Activated naive CD4-positive, alpha-beta T cell treated with anti-CD3 and anti-CD28 coated beads, Interleukin-2, amount 10 ng/mL, durations not matched to agents 7 days and 5 days (primary cell): ENCODE data around the gene RASD1.
"Not testable (repeated sequence)": the region's sequence is repeated elsewhere in the genome, so short reads cannot be mapped to it uniquely, and the experiment has no call there.

Experiments
- CTCF ChIA-PET: fragments of 350-600 bp; sonication (Branson Sonifier 250); formaldehyde crosslinking; loops from one replicate; lab custom pipeline; 2021; ENCODE audit warnings: antibody characterized with exemption; lab: Charles Lee
- DNase-seq: peaks from one replicate; pipeline ENCODE4 v3.0.0-alpha.2; 2020
- H3K27ac Mint-ChIP-seq: one replicate; pipeline ENCODE4 v1.8.0; 2021; ENCODE audit warnings: mild to moderate bottlenecking, moderate library complexity, mixed read lengths
- H3K27me3 Mint-ChIP-seq: one replicate; pipeline ENCODE4 v1.8.0; 2021; ENCODE audit warnings: mild to moderate bottlenecking, mixed read lengths
- H3K36me3 Mint-ChIP-seq: one replicate; pipeline ENCODE4 v1.8.0; 2021; ENCODE audit warnings: mixed read lengths
- H3K4me1 Mint-ChIP-seq: one replicate; pipeline ENCODE4 v1.8.0; 2021; ENCODE audit warnings: mixed read lengths
- H3K4me3 Mint-ChIP-seq: one replicate; pipeline ENCODE4 v1.8.0; 2021; ENCODE audit warnings: mild to moderate bottlenecking, moderate library complexity, mixed read lengths
- H3K9me3 Mint-ChIP-seq: one replicate; pipeline ENCODE4 v1.8.0; 2021; ENCODE audit warnings: mixed read lengths

Gene RASD1

GRCh38 chr17:17469996-17470395 lies 26.2 kb downstream of the RASD1 start:
- peaks cover 53% of the 10 kb centered on the region for H3K27me3 Mint-ChIP-seq
- H3K36me3 Mint-ChIP-seq, result no peaks in the 10 kb centered on the region
- H3K4me3 Mint-ChIP-seq, result no peak overlapping the region
- no peaks in the 10 kb centered on the region for H3K4me1 Mint-ChIP-seq
- CTCF ChIA-PET, result no interaction called here
- DNase-seq, result no peak
- H3K9me3 Mint-ChIP-seq, result no peaks in the 10 kb centered on the region
- no peak overlapping the region for H3K27ac Mint-ChIP-seq

DNA sequence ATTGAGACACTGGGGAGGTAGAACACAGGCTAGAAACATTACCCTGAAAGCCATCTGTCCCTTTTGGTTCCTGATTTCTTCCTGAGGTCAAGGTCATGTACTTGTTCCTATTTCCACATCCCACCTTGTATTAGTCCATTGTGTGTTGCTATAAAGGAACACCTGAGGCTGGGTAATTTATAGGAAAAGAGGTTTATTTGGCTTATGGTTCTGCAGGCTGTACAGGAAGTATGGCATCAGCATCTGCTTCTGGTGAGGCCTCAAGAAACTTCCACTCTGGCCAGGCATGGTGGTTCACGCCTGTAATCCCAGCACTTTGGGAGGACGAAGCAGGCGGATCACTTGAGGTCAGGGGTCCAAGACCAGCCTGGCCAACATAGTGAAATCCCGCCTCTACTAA lies 26.8 kb downstream of the RASD1 start:
- Mint-ChIP-seq H3K36me3 (no peaks in the 10 kb centered on the region), H3K4me1 (no peaks in the 10 kb centered on the region), H3K9me3 (no peaks in the 10 kb centered on the region), H3K4me3 (no peak overlapping the region), H3K27ac (no peak overlapping the region), H3K27me3 (peaks cover 54% of the 10 kb centered on the region)
- CTCF ChIA-PET, result no interaction called here
- DNase-seq, result no peak

DNA sequence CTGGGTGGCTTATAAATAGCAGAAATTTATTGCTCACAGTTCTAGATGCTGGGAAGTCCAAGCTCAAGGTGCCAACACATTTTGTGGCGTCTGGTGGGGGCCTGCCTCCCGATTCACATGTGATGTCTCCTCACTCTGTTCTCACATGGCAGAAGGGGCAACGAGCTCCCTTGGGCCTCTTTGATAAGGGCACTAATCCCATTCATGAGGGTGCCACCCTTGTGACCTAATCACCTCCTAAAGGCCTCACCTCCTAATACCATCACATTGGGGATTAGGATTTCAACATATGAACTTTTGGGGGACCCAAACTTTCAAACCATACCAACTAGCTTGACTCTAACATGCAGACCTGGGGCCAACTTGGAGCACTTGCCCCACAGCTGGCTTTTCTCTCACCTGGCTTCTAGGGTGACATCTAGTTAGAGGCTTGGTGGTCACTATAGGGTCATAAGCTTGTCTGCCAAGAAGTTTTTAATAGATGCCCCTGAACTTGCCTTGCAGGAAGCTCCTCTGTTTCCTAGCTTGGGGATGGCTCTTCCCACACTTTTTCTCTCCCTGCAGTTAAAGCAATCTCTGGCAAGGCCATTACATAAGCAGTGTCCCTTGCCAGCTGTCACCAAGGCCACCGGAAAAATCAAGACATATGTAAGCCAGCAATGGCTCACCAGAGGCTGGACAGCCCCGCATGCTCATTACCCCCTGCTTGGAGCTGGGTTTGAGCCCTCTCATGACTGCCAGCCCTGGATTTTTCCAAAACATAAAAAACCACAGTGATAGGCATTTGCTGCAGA lies 27.8 kb downstream of the RASD1 start:
- Mint-ChIP-seq H3K4me3 (no peak overlapping the region), H3K36me3 (no peaks in the 10 kb centered on the region), H3K4me1 (no peaks in the 10 kb centered on the region), H3K27ac (no peak overlapping the region), H3K9me3 (no peaks in the 10 kb centered on the region), H3K27me3 (peaks cover 58% of the 10 kb centered on the region)
- CTCF ChIA-PET, result interaction anchor here (1.6 kb wide), 1 partner anchor 174 kb away, joined by 3 read pairs; no protein-coding TSS in a partner anchor
- DNase-seq, result no peak

- Mint-ChIP-seq H3K4me3 (no peak overlapping the region), H3K27me3 (peaks cover 58% of the 10 kb centered on the region), H3K27ac (no peak overlapping the region), H3K36me3 (no peaks in the 10 kb centered on the region), H3K4me1 (no peaks in the 10 kb centered on the region), H3K9me3 (no peaks in the 10 kb centered on the region)
- no peak for DNase-seq
- CTCF ChIA-PET, result interaction anchor here (1.4 to 1.6 kb wide), 2 partner anchors 113 to 175 kb away, joined by 3 to 5 read pairs; no protein-coding TSS in a partner anchor
Observed at GRCh38 chr17:17467720-17468119, 28.5 kb downstream of the RASD1 start.

GRCh38 chr17:17467016-17467415 lies 29.2 kb downstream of the RASD1 start:
- no peak overlapping the region for H3K4me3 Mint-ChIP-seq
- H3K9me3 Mint-ChIP-seq, result no peaks in the 10 kb centered on the region
- no peak overlapping the region for H3K27ac Mint-ChIP-seq
- H3K27me3 Mint-ChIP-seq, result peaks cover 53% of the 10 kb centered on the region
- no peak for DNase-seq
- H3K4me1 Mint-ChIP-seq, result no peaks in the 10 kb centered on the region
- no peaks in the 10 kb centered on the region for H3K36me3 Mint-ChIP-seq
- CTCF ChIA-PET, result interaction anchor here (0.8 to 1.6 kb wide), 3 partner anchors 102 to 175 kb away, joined by 3 to 5 read pairs (median 3); no protein-coding TSS in a partner anchor

DNA sequence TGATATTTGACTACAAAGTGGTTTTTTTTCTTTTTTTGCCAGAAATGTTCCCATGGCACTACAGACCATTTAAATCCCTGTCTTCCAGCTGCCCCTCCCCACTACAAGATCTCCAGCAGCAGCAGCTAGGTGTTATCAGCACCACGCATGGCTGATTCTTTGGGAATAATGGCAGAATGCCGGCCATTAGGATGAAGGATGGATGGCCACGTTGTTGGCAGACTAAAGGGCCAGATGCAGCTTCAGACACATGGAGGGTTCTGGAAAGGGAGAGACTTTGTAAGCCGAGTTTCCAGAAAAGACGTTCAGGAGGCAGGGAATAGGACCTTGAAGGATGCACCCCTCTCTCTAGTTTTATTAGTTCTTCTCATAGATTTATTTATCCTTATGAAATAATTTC lies 29.7 kb downstream of the RASD1 start:
- H3K4me3 Mint-ChIP-seq, result no peak overlapping the region
- CTCF ChIA-PET, result interaction anchor here (0.8 to 1.4 kb wide), 3 partner anchors 30 to 111 kb away, joined by 3 to 5 read pairs (median 3); no protein-coding TSS in a partner anchor
- peaks cover 48% of the 10 kb centered on the region for H3K27me3 Mint-ChIP-seq
- no peaks in the 10 kb centered on the region for H3K36me3 Mint-ChIP-seq
- no peak overlapping the region for H3K27ac Mint-ChIP-seq
- DNase-seq, result no peak
- no peaks in the 10 kb centered on the region for H3K9me3 Mint-ChIP-seq
- H3K4me1 Mint-ChIP-seq, result no peaks in the 10 kb centered on the region

- H3K9me3 Mint-ChIP-seq, H3K36me3 Mint-ChIP-seq, DNase-seq, H3K27ac Mint-ChIP-seq, H3K4me1 Mint-ChIP-seq, H3K4me3 Mint-ChIP-seq: not testable (repeated sequence)
- CTCF ChIA-PET, result interaction anchor here (1.0 kb wide), 1 partner anchor 31 kb away, joined by 3 read pairs; no protein-coding TSS in a partner anchor
- H3K27me3 Mint-ChIP-seq, result peaks cover 42% of the 10 kb centered on the region
Observed at GRCh38 chr17:17465878-17466277, 30.3 kb downstream of the RASD1 start.

DNA sequence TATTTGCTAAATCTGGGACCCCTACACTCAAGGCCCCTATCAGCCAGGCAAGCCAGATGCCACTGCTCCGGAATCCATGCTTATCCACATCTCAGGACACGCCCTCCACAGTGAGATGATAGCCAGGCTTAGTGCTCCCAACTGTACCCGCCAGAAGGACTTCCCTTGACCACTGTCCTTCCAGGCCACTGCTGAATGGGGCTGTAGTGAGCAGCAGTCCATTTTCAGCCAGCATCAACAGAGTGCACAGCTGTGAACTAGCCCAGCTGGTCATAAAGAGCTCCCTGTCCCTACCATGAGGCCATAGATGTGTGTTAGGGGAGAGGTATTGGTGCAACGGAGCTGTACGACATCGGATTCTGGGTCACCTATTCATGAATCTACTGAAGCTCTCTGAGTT lies 32.4 kb downstream of the RASD1 start:
- Mint-ChIP-seq H3K27me3 (peaks cover 31% of the 10 kb centered on the region), H3K4me1 (no peaks in the 10 kb centered on the region), H3K27ac (no peak overlapping the region), H3K9me3 (peaks cover 4% of the 10 kb centered on the region), H3K4me3 (no peak overlapping the region), H3K36me3 (no peaks in the 10 kb centered on the region)
- CTCF ChIA-PET, result no interaction called here
- no peak for DNase-seq

- DNase-seq, result no peak
- no peak overlapping the region for H3K27ac Mint-ChIP-seq
- H3K4me1 Mint-ChIP-seq, result no peaks in the 10 kb centered on the region
- no peaks in the 10 kb centered on the region for H3K36me3 Mint-ChIP-seq
- H3K4me3 Mint-ChIP-seq, result no peak overlapping the region
- CTCF ChIA-PET, result no interaction called here
- peaks cover 20% of the 10 kb centered on the region for H3K27me3 Mint-ChIP-seq
- peaks cover 4% of the 10 kb centered on the region for H3K9me3 Mint-ChIP-seq
Observed at GRCh38 chr17:17462048-17462824, 34.0 kb downstream of the RASD1 start.

DNA sequence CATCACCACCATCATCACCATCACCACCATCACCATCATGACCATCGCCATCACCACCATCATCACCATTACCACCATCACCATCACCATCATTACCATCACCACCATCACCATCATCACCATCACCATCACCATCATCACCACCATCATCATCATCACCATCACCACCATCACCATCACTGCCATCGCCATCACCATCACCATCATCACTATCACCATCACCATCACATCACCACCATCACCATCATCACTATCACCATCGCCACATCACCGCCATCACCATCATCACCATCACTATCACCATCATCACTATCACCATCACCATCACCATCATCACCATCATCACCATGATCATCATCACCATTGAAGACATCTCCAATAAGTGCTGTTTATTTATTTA lies 36.2 kb downstream of the RASD1 start:
- DNase-seq, result no peak
- CTCF ChIA-PET, result no interaction called here
- peaks cover 22% of the 10 kb centered on the region for H3K27me3 Mint-ChIP-seq
- peaks cover 4% of the 10 kb centered on the region for H3K9me3 Mint-ChIP-seq
- H3K4me1 Mint-ChIP-seq, result no peaks in the 10 kb centered on the region
- H3K36me3 Mint-ChIP-seq, result no peaks in the 10 kb centered on the region
- no peak overlapping the region for H3K27ac Mint-ChIP-seq
- H3K4me3 Mint-ChIP-seq, result no peak overlapping the region

DNA sequence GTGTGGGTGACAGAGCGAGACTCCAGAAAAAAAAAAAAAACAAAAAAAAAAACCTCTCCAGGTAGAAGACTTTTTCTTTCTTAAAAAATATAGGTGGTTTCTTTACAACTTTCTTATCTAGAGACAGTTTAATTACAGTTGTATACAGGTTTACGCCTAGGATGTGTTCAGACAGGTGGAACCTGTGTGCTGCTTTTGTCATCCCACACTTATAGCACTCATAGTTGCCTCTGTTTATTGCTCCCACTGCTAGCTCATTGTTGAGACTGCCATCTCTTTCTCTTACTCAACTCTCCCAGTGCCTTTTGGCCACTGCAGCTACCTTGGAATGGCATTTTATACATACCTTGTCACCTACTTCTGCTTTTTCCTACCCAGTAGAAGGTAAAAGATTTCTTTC lies 38.5 kb downstream of the RASD1 start:
- H3K27me3 Mint-ChIP-seq, result peaks cover 14% of the 10 kb centered on the region
- H3K4me1 Mint-ChIP-seq, result no peaks in the 10 kb centered on the region
- no peak for DNase-seq
- CTCF ChIA-PET, result no interaction called here
- H3K36me3 Mint-ChIP-seq, result no peaks in the 10 kb centered on the region
- no peak overlapping the region for H3K27ac Mint-ChIP-seq
- H3K4me3 Mint-ChIP-seq, result no peak overlapping the region
- peaks cover 4% of the 10 kb centered on the region for H3K9me3 Mint-ChIP-seq

- DNase-seq, result no peak
- H3K36me3 Mint-ChIP-seq, result no peaks in the 10 kb centered on the region
- peaks cover 14% of the 10 kb centered on the region for H3K27me3 Mint-ChIP-seq
- H3K9me3 Mint-ChIP-seq, result peaks cover 4% of the 10 kb centered on the region
- no peaks in the 10 kb centered on the region for H3K4me1 Mint-ChIP-seq
- H3K4me3 Mint-ChIP-seq, result no peak overlapping the region
- CTCF ChIA-PET, result interaction anchor here (1.6 to 1.9 kb wide), 2 partner anchors 16 to 100 kb away, joined by 5 to 6 read pairs; no protein-coding TSS in a partner anchor
- no peak overlapping the region for H3K27ac Mint-ChIP-seq
Observed at GRCh38 chr17:17456251-17456650, 39.9 kb downstream of the RASD1 start.

- CTCF ChIA-PET, result interaction anchor here (1.9 kb wide), 1 partner anchor 99 kb away, joined by 6 read pairs; no protein-coding TSS in a partner anchor
- no peaks in the 10 kb centered on the region for H3K36me3 Mint-ChIP-seq
- peaks cover 4% of the 10 kb centered on the region for H3K9me3 Mint-ChIP-seq
- no peak overlapping the region for H3K27ac Mint-ChIP-seq
- H3K4me3 Mint-ChIP-seq, result no peak overlapping the region
- DNase-seq, result no peak
- peaks cover 21% of the 10 kb centered on the region for H3K27me3 Mint-ChIP-seq
- no peaks in the 10 kb centered on the region for H3K4me1 Mint-ChIP-seq
Observed at GRCh38 chr17:17455173-17455572, 41.0 kb downstream of the RASD1 start.

GRCh38 chr17:17454700-17455099 lies 41.5 kb downstream of the RASD1 start:
- H3K27ac Mint-ChIP-seq, H3K4me1 Mint-ChIP-seq, H3K36me3 Mint-ChIP-seq, DNase-seq, H3K9me3 Mint-ChIP-seq, H3K4me3 Mint-ChIP-seq: not testable (repeated sequence)
- CTCF ChIA-PET, result interaction anchor here (1.9 kb wide), 1 partner anchor 98 kb away, joined by 6 read pairs; no protein-coding TSS in a partner anchor
- peaks cover 21% of the 10 kb centered on the region for H3K27me3 Mint-ChIP-seq
